GM18519 (cell line): ENCODE measurements around the gene LMO1.

Experiments used
- ATAC-seq: cut with Tn5 transposase; IDR thresholded peaks from one replicate; pipeline ENCODE4 v1.9.1; 2021; ENCODE audit warnings: mild to moderate bottlenecking, moderate library complexity; ENCODE audit not compliant: unreplicated experiment, low FRiP score

LMO1 gene

DNA sequence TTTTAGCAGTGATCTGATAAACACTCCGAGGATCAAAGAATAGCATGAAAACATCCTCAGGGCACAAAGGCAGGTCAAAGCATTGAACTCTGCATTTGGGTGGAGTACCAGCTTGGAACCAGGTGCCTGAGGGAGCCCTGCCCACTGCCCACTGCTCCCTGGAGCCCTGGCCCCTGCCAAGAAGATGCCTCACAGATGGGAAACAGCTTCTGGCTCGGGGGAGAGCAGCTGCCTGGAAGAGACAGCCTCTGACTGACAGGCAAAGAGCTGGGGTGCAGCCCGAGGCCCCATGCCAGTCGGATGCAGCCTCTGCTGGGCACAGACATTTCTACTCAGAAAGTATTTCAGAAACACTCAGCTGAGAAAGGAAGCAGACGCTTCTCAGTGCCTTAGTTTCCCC lies 13.2 kb downstream of the LMO1 start:
- ATAC-seq, result no peak

DNA sequence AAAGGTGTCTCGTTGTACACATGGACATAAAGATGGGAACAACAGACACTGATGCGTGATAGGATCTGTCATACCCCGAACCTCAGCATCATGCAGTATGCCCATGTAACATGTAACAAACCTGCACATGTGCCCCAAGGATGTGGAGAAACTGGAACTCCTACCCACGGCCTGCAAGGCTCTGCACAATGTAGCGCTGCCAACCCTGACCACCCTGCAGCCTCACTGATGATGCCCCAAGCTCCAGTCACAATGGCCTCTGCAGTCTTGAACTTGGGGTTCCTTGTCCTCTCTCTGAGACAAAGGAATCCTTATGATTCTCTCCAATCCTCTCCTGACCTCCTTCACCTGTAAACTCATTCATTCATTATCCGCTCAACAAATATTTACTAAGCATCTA lies 14.2 kb downstream of the LMO1 start:
- no peak for ATAC-seq

DNA sequence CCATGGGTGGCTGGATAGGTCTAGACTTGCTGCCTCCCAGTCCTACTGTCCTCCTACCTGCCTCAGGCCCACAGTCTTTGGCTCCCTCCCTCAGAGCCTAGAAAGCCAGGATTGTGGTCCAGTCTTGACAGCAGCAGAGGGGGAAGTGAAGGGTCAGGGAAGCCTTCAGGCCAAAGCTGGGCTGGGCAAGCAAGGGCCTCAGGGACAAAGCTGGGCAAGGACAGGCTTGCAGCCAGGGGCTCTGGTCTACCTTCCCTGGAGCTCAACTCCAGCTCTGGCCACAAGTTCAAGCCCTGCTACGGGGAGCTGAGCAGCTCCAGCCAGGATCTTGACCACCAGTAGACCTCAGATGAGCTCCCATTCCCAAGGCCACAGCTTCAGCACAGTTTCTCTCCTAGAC lies 14.9 kb downstream of the LMO1 start:
- ATAC-seq, result no peak

DNA sequence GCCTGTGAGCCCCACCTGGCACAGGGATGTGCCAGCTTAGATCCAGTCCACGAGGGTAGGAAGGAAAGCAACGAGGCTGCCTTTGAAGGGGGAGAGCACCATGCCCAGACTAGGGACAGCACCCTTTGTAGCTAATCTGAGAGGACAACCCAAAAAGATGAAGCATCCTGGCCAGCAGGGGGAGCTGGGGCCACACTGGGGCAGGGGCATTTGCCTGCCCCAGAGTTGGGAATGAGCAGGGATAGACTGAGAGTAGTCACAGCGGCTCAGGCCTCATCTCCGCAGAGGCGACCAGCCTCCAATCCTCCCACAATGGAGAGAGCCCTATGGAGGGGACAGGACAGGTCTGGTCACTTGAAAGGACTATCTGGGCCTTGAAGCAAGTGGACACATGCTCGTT lies 16.4 kb downstream of the LMO1 start:
- no peak for ATAC-seq

DNA sequence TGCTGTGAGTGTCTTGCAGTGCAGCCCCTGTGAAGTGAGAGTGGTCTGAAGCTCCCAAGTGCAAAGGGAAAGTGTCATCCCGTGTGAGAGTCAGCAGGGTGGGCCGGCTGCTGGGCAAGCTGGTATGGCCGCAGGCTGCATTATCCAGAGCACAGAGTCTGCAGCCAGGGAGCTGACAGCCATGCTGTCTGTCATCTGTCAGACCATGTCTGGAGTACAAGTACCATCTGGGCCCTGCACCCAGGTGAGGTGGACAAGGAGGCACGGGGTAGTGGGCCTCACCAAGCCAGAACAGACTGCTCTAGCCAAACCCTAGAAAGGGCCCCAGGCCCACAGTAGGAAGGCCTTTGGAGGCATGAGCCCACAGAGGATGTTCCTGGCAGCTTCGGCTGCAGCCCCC lies 20.2 kb downstream of the LMO1 start:
- no peak for ATAC-seq

DNA sequence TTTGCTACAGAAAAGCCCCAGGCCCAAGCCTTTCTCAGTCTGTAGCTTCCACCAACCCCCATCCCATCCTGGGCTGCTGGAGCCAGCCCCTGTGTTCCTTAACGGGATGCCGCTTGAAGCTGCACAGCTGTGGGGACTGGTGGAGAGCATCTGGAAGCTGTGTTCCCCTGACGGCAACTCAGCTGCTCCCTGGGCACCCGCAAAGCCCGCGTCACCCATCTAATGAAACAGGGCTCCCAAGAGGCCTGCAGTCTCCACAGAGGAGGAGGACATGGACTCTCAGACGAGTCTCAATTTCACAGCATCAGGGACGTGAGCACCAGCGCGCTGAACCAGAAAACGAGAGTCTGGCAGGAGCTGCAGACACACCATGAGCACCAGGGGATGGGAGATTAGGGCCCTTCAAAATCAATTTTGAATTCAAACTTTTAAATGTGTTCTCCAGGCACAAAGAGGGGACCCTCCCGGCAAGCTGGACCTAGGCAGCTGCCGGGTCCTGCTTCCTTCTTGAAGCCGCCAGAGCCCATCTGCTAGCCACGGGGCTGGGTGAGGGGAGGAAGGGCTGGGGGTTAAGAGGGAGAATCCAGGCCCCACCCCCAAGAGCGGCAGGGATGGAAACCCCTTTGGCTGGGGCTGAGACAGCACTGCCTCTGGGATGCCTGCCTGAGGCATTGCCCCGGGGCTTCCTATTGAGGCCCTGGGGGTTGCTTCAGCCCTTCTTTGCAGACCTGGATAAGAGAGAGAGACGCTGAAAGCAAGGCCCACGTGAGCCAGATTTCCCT lies 21.0 kb downstream of the LMO1 start:
- ATAC-seq, result no peak

DNA sequence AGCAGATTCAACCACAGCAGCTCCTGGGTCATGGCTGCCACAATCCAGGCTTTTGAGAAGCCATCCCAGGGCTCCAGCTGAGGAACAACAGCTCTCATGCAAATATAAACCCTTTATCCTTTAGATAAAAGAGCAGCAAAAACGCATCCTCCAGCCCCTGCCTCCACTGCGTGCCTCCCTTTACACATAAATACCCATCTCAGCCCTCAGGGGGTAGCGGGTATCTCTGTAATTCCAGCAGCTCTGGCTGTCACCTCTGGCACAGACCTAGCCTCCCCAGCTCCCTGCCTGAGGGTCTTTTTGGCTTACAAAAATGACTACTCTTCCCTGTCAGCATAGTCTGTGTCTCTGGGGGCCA lies 21.6 kb downstream of the LMO1 start:
- ATAC-seq, result no peak

DNA sequence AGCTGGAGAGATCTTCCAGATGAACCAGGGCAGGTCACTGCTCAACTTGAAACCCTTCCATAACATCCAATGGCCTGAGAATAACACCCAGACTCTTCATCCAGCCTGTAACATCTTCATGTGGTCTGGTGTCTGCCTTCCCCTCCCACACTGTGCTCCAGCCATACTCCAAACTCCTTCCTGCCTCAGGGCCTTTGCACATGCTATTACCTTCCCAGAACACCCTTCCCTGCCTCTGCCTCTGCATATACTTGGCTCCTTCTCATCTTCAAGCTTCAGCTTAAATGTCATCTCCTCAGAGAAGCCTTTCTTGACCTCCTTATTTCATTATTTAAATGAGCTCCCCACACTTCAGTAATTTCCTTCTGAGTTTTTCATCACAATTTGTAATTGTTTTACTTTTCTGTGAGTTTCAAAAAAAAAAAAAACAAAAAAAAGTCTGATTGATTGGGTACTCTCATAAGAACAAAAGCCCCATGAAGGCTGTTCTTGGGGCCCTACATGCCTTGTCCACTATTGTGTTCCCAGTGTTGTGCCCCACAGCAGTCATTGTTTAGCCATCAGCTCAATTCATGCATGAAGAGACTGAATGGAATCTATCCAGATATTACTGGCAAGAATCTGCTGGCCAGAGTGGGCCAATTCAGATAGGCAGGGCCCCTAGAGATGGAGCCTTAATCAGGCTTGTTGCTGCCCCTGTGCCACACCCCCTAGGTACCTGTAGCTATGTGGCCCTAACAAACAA lies 22.1 kb downstream of the LMO1 start:
- no peak for ATAC-seq

DNA sequence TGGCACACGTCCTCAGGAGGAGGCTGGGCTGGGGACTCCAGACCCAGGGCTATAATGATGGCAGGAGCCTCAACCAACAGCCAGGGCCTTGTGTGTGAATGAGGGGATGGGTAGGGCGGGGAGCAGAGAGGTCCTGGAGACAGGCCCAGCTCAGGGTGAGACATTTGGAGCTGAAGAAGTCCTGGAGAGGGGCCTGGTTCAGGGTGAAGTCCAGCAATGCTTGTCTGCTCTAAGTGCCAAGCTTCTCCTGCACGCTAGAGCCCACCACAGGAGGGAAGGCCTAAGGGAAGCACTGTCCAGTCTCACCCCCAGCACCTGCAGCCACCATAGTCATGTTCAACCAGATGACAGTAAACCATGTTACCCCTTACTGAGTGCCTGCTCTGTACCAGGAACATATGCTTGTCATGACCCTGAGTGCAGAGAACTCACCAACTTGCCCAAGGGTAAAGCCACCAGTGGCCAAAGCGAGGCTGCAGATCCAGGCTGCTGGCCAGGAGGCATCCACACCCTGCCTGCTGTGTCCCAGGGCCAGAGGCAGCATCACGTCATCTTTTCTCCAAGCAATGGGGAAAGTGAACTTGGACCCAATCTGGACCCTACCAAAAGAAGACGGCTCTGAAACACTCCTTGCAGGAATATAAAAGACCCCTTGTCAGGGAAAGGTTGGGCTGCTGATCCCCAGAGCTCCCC lies 24.0 kb downstream of the LMO1 start:
- no peak for ATAC-seq

DNA sequence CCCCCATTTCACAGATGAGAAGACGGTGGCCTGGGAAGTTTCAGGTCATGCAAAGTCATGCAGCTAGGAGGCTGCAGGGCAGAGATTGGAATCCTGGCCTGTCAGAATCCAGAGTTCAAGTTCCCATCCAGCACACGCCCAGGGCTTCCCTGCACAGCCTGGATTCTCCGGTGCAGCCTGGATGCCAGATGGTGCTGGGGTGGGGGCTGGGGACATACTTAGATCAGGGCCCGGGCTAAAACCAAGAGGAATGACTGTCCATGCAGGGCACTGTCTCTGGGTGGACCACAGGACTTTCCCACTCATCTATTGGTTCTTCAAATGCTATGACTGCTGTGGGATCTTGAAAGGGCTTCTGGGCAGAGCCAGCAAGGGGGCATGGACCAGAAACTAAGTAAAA lies 24.6 kb downstream of the LMO1 start:
- no peak for ATAC-seq

DNA sequence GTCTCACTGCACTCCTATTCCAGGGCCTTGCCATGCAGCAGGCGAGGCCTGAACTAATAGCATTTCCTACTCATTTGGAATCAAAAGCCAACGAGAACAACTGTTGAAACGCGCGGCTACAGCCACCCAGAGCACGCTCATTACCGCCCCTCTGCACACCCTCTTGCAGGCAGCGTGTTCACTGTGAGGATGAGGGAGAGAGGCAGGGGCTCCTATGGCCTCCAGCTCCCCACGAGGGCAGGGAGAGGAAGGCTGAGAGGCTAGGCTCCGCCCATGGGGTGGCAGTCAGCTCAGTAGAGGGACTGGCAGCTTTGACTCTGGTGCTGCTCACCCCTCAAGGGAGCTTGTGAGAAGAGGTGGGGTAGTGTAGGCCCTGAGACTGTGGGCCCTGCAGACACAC lies 26.2 kb downstream of the LMO1 start:
- ATAC-seq, result no peak

DNA sequence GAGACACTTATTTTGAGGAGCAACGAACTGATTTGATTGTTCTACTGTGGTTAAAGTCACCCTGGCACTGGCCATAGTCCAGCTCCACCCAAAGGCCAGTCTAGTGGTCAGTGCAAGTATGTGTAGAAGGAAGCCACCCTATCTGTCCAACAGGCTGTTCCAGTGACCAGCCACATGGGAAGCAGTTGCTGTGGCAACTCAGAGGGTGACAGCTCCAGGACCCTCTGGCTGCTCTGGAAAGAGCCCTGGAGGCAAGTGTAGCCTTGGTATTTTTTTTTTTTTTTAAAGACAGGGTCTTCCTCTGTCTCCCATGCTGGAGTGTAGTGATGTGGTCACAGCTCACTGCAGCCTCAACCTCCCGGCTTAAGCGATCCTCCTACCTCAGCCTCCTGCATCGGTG lies 27.8 kb downstream of the LMO1 start:
- no peak for ATAC-seq

DNA sequence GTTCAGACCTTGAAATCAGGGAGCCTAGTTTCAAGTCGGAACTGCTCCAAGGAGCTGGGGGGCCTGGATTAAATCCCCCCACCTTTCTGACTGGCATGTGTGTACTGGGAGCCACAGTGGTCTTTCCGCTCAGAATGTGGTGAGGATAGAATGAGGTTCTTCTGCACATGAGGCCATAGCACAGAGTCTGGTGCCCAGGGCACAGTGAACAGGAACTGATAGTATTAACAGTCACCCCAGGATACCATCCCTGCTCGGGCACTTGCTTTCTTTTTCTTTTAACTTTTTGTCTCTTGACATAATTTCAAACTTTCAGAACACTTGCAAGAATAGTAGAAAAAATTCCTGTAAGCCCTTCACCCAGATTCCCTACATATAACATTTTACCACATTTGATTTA lies 28.8 kb downstream of the LMO1 start:
- ATAC-seq, result no peak

DNA sequence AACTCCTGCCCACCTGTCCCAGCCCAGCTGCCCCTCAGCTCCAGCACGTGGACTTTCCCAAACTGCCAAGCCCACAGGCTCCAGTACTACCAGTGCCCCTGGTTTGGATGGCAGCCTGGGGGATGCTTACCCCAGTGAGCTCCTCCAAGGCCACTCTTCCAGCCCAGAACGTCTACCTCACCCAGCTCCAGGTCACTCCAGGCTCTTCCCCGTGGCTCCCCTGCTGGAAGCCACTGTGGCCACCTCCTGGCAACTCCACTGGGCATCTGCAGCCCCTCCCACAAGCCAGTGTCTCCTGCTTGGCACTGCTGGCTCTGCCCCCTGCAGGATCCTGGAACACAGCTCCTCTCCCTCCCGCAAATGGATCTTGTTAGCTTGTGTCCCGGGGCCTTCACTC lies 29.3 kb downstream of the LMO1 start:
- ATAC-seq, result no peak

DNA sequence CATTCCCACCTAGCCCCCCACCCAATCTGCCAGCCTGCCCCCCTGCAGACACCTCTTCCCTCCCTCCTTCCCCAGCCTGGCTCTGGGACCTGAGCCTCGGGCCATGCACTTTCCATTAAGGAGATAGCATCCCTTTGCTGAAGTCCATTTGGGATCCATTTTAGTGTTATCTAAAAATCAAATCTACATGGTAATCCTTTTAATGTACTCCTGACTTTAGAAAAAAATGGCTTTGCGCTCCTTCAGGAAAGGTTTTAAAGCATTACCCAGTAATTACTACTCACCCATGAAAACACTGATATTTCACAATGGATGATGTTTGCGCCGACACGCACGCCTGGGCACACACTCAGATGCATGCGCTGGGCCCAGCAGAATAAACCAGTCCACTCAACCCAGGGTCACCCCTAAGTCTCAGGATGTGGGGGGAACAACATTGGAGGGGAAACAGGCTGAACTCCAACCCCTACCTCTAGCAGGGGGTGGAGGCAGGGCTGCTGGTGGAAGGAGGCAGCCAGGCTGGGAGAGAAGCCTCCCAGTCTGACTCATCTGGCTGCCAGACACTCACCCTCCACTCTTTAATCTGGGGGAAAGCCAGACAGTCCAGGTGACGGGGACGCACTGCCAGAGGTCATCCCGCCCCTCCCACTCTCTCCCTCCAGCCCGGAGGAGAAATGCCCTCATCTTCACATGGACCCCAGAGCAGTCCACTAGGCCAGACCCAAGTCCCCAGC lies 29.8 kb downstream of the LMO1 start:
- ATAC-seq, result no peak

DNA sequence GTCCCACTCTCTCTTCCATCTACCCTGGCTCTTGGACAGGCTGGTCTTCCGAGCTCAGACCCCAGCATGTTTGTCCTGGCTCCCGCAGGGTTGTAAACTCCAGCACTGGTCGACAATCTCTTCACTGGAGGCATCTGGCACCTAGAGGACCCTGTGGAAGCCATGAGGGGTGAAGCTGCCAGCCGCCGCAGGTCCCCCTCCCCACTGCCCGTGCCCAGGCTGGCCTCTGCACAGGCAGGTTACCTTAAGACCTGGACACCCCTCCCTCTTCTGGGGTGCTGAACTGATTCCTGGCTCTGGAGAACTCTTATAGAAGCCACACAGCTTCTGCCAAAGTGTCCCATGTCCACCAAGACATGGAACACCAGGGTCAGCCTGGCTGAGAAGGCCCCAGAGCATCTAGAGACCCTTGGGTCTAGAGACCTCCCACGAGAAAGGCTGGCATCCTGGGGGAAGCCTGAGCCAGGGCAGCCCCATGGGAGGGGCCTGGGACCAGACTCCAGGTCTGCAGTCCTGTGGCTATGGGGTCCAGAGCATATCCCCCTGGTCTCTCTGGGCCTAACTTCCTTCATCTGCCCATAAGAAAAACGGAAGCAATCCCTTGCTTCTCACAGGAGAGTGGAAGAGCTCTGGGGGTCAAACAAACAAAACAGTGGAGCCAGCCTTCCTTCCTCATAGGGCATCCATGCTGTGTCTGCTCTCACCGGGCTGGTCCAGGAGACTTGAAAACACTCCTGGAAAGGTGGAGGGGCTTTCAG lies 30.6 kb downstream of the LMO1 start:
- ATAC-seq, result no peak

DNA sequence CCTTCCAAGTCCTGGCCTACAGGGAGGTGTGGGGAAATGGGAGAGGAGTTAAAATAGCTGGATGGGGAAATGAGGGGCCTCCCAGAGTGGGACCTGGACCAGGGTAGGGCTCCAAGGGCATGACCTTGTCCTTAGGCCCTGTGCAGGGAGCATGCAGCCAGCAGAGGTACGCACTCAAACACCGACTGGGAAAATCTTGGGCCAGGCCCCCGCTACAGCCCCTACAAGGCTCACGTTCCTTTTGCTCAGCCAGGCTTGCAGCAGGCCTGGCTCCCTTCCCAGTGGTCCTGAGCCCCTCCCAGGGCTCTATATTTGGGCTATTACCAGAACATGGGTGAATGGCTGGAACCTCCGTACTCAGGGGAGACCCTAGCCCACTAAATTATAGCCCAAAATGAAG lies 31.3 kb downstream of the LMO1 start:
- no peak for ATAC-seq

DNA sequence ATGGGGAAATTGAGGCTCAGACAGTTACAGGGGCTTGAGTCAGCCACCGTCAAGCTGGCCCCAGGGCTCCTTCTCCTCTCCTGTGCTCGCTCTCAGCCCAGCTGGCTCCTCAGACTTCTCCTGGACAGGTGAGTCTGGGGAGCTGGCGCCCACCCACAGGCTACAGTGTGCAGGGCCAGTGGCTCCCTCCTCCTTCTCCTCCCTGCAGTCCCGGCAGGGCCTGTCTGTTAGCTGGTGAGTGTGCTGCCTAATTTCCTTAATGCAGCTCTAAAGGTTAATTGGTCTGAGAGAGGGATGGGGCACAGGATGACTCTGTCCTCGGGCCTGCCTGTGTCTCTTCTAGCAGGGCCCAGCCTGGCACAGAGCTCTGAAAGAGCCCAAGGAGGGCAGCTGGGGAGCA lies 31.7 kb downstream of the LMO1 start:
- ATAC-seq, result no peak

DNA sequence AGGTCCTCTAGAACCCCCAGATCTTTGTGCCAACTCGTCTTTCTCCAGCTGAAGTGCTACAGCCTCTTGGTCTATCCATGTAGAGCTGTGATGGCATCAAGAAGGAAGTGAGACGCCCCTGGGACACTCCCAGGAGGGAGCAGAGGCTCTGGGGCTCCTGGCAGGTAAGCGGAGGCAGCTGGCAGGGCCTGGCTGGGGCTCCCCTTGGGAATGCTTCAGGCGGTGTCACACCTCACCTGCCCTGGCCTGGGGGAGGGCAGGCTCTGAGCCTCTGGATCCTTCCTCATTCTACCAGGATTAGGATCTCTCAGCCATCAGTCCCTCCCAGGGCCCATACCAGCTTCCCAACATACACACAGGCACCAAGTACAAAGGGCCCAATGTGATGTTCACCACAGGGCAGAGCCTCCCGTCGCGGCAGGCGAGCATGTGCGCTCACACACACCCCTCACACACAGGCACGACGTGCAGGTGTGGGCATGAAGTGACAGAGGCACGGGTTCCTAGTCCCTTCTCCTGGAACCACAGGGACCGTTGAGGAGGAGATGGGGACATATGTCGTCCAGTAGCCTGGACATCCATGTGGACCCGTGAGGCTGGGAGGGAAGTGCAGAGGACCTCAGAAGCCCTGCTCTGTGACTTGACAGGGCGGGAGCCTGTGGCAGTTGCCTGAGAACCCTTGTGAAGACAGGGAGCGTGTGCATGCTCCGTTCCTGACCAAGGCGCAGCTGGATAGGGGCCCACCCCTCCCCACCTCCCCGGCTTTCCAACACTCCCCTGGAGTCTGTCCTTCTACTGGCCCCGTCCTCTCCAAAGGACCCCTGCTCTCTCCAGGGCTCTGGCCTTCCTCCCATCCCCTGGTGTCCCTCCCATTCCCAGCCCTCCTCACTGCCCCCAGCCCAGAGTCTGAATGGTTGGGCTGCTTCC lies 32.5 kb downstream of the LMO1 start:
- ATAC-seq, result no peak
